GM12865 (cell line): Measurements from ENCODE around the gene ARAP1.

ENCODE experiments used
- DNase-seq: peaks from one replicate; pipeline ENCODE4 v3.0.0; 2010; ENCODE audit warnings: low read depth
- H3K4me3 ChIP-seq: 2 replicates; pipeline ENCODE4 v1.5.1; 2011; ENCODE audit warnings: mild to moderate bottlenecking, low read depth, low read length, control low read depth
- CTCF ChIP-seq: IDR thresholded peaks from 2 replicates; pipeline ENCODE4 v1.5.1; 2011; ENCODE audit warnings: low read length, control low read depth, low read depth, inconsistent platforms; ENCODE audit not compliant: insufficient read depth; ENCODE audit errors: missing control alignments

The ARAP1 gene

DNA sequence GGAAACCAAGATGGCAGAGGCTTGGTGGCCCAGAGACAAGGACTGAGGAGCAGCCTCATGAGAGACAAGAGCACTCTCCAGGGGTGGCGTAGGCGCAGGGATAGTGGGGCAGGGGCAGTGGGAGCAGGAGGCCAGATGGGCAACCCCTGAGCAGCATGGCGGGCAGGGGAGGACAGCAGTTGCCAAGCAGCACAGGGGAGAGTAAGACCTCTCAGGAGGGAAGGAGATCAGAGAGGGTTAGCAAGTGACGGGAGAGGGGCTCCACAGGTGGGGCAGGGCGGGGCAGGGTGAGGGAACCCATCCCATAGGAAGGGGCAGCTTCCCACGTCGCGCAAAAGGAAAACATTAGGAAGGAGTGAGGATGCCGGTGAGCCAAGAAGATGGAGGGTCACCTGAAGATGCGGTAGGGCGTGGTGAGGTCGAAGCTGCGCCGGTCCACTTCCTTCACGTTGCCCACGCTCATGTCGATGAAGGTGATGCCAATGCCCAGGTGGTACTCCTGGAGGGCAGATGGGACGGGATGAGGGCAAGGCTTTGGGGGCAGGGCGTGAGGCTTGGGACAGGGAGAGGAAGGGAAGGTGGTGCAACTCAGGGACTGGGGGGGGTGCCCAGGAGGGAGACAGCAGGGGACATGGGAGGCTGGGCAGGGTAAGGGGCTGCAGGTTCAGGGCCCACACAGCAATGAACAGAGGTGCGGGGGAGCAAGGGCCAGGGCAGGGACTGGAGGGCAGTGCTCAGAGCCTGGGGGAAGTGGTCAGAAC lies 42.5 kb downstream of the ARAP1 start:
- no peak for DNase-seq
- no peak overlapping the region for H3K4me3 ChIP-seq
- no peak for TF ChIP-seq CTCF

DNA sequence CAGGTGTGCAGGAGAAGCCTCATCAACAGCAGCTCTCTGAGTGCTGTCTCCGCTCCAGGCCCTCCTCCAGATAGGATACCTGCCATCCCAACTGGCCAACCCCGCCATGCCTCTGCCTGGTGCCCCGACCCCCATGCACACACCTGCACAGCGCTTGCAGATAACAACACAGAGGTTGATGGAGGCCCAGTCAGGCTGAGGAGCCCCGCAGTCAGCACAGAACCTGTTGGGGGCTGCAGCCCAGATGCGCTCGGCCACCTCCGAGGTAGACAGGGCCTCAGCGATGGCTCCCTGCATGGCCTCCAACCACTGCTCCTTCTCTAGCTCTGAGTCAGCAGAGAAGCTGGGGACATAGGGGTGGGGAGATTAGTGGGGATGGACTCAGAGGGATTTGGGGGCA lies 45.2 kb downstream of the ARAP1 start:
- no peak for TF ChIP-seq CTCF
- no peak for DNase-seq
- no peak overlapping the region for H3K4me3 ChIP-seq

DNA sequence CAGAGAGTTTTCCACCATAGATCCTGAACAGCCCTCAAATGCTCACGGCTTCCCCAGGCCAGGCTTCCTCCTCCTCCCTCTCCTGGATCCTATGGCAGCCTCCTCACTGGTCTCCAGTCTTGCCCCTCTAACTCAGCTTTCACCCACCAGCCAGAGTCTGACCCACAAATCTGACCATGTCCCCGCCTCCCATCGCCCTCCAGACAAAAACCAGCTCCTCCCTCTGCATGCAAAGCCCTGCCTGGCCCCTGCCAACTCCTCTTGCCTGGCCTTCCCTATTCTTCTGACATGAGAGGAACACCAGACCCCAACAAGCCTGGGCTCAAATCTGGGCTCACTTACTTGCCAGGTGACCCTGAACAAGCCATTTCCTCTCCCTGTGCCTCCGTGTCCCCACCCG lies 45.6 kb downstream of the ARAP1 start:
- TF ChIP-seq CTCF: no peak
- no peak for DNase-seq
- H3K4me3 ChIP-seq: no peak overlapping the region

DNA sequence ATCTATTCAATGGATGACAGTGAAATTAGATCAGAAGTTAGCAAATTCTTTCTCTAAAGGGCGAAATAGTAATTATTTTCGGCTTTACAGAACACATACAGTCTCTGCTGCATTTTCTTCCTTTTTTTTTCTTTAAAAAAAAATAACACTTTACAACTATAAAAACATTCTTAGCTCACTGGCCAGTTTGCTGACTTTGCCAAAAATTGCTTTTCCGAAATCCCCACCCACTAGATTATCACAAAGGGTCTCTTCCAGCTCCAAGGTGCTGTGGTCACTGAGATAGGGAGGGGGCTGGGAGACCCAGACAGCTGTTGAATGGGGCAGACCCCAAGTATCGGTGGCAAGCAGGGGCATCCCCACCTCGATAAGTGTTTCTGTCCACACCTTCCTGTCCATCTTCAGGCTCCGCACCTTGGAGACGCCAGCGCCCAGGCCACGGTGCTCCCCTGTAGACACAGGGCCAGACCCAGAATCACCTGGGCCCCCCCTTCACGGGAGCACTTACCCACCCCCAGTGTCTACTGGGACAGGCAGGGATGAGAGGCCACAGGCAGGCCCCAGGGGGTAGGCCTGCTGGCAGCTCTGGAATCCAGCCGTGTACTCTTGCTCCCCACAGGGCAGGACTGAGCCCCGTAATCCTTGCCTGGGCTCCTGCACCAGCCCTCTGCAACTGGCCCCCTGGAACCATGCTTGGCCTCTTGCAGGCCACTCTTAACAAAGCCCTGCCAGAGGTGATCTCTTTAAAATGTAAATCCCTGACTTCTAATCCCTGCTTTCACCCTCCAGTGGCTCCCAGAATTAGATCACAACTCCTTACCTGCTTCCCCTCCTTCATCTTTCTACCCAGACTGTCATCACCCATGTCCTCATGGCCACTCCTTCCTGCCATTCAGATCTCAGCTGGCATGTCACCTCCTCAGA lies 46.5 kb downstream of the ARAP1 start:
- no peak for DNase-seq
- no peak overlapping the region for H3K4me3 ChIP-seq
- TF ChIP-seq CTCF: no peak

GRCh38 chr11:72704783-72705265 lies 47.4 kb downstream of the ARAP1 start:
- no peak overlapping the region for H3K4me3 ChIP-seq
- DNase-seq: peak; percentile 47
- no peak for TF ChIP-seq CTCF

- no peak overlapping the region for H3K4me3 ChIP-seq
- DNase-seq: no peak
- no peak for TF ChIP-seq CTCF
These were observed 48.0 kb downstream of the ARAP1 start for GRCh38 chr11:72704028-72704782.
